ENCODE data around the gene ELF1.

DNA sequence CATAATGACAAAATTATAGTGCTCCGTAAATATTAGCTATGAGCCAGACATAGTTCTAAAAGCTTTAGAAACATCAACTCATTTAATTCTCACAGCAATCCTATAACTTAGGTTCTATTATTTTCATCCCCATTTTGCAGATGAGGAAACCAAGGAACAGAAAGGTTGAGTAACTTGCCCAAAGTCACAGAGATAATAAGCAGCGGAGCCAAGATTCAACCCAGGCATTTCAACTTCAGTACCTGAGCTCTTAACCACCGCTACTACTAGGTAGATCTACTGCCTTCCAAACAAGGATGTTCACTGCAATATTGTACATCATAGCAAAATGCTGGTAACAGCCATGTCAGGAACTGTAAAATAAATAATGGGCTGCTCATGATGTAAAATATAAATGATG lies 39.9 kb downstream of the ELF1 start:
- TF ChIP-seq CTCF (conservative IDR thresholded peaks at IDR 0.05; ENCODE audit: low read length), result no peak
- no peak for TF ChIP-seq EZH2phosphoT487 (IDR thresholded peaks at IDR 0.05; ENCODE audit: borderline replicate concordance)
